ENCODE data around the gene GLRA1. TPM values are rescaled to one million over a fixed set of nuclear protein-coding genes. Genes with fewer than 3 reads are reported as not detected.
"Not testable (repeated sequence)": the region's sequence is repeated elsewhere in the genome, so short reads cannot be mapped to it uniquely, and the experiment has no call there.

Gene GLRA1
- total RNA-seq, 1 donor from 2014 or later = not detected

GRCh38 chr5:151793358-151793757, 131.3 kb downstream of the GLRA1 start:
- Histone ChIP-seq H3K4me3 (no peak overlapping the region), H3K4me1 (no peaks in the 10 kb centered on the region), H3K27ac (no peak overlapping the region), H3K9me3 (no peaks in the 10 kb centered on the region), H3K27me3 (ENCODE audit: low read depth) (no peaks in the 10 kb centered on the region), H3K36me3 (peaks cover 98% of the 10 kb centered on the region)
- intact Hi-C loops (cut with DNase I) = no loop called here
- DNase-seq (no peak), ATAC-seq (no peak)
- TF ChIP-seq, protein P1, sequence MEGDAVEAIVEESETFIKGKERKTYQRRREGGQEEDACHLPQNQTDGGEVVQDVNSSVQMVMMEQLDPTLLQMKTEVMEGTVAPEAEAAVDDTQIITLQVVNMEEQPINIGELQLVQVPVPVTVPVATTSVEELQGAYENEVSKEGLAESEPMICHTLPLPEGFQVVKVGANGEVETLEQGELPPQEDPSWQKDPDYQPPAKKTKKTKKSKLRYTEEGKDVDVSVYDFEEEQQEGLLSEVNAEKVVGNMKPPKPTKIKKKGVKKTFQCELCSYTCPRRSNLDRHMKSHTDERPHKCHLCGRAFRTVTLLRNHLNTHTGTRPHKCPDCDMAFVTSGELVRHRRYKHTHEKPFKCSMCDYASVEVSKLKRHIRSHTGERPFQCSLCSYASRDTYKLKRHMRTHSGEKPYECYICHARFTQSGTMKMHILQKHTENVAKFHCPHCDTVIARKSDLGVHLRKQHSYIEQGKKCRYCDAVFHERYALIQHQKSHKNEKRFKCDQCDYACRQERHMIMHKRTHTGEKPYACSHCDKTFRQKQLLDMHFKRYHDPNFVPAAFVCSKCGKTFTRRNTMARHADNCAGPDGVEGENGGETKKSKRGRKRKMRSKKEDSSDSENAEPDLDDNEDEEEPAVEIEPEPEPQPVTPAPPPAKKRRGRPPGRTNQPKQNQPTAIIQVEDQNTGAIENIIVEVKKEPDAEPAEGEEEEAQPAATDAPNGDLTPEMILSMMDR (IDR thresholded peaks at IDR 0.05) = no peak

GRCh38 chr5:151787817-151788216, 136.8 kb downstream of the GLRA1 start:
- intact Hi-C loops (cut with DNase I) = no loop called here

GRCh38 chr5:151786468-151786867, 138.2 kb downstream of the GLRA1 start:
- no peak overlapping the region for H3K27ac ChIP-seq
- H3K9me3 ChIP-seq = no peaks in the 10 kb centered on the region
- DNase-seq (no peak), ATAC-seq (no peak)
- no peak overlapping the region for H3K4me3 ChIP-seq
- peaks cover 47% of the 10 kb centered on the region for H3K36me3 ChIP-seq
- H3K27me3 ChIP-seq (ENCODE audit: low read depth) = no peaks in the 10 kb centered on the region
- peaks cover 39% of the 10 kb centered on the region for H3K4me1 ChIP-seq
- TF ChIP-seq, protein P1 (IDR thresholded peaks at IDR 0.05) = no peak
- intact Hi-C loops (cut with DNase I) = no loop called here

More at GRCh38 chr5:151787817-151788216, 136.8 kb downstream of the GLRA1 start:
- TF ChIP-seq, protein P1 (IDR thresholded peaks at IDR 0.05) = no peak
- H3K27ac ChIP-seq = no peak overlapping the region
- H3K4me1 ChIP-seq = peaks cover 29% of the 10 kb centered on the region
- H3K4me3 ChIP-seq = no peak overlapping the region
- H3K36me3 ChIP-seq = peaks cover 61% of the 10 kb centered on the region
- no peaks in the 10 kb centered on the region for H3K27me3 ChIP-seq (ENCODE audit: low read depth)
- ATAC-seq = no peak
- DNase-seq = no peak
- H3K9me3 ChIP-seq = no peaks in the 10 kb centered on the region

GRCh38 chr5:151784141-151784540, 140.5 kb downstream of the GLRA1 start:
- H3K27ac ChIP-seq = no peak overlapping the region
- no peak for ATAC-seq
- H3K4me3 ChIP-seq = no peak overlapping the region
- peaks cover 24% of the 10 kb centered on the region for H3K36me3 ChIP-seq
- intact Hi-C loops (cut with DNase I) = no loop called here
- no peaks in the 10 kb centered on the region for H3K9me3 ChIP-seq
- peaks cover 61% of the 10 kb centered on the region for H3K4me1 ChIP-seq
- DNase-seq = no peak
- TF ChIP-seq, protein P1 (IDR thresholded peaks at IDR 0.05) = no peak
- no peaks in the 10 kb centered on the region for H3K27me3 ChIP-seq (ENCODE audit: low read depth)

DNA sequence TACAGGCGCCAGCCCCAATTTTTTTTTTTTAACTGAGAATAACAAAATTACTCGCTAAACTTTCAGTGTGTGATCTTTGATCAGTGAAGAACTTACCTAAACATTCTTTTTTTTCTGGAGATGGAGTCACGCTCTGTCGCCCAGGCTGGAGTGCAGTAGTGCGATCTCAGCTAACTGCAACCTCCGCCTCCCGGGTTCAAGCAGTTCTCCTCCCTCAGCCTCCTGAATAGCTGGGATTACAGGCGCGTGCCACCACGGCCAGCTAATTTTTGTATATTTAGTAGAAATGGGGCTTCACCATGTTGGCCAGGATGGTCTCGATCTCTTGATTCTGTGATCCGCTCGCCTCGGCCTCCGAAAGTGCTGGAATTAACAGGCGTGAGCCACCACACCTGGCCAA, 141.0 kb downstream of the GLRA1 start:
- DNase-seq; H3K27me3 ChIP-seq (ENCODE audit: low read depth); H3K9me3 ChIP-seq; intact Hi-C loops (cut with DNase I); ATAC-seq; H3K27ac ChIP-seq; H3K4me3 ChIP-seq: not testable (repeated sequence)
- Histone ChIP-seq H3K36me3 (peaks cover 19% of the 10 kb centered on the region), H3K4me1 (peaks cover 61% of the 10 kb centered on the region)

GRCh38 chr5:151781201-151781600, 143.4 kb downstream of the GLRA1 start:
- TF ChIP-seq, protein P1 (IDR thresholded peaks at IDR 0.05) = no peak
- H3K27me3 ChIP-seq (ENCODE audit: low read depth) = no peaks in the 10 kb centered on the region
- H3K27ac ChIP-seq = no peak overlapping the region
- DNase-seq (no peak), ATAC-seq (no peak)
- H3K4me3 ChIP-seq = no peak overlapping the region
- peaks cover 71% of the 10 kb centered on the region for H3K4me1 ChIP-seq
- intact Hi-C loops (cut with DNase I) = no loop called here
- no peaks in the 10 kb centered on the region for H3K9me3 ChIP-seq
- peaks cover 5% of the 10 kb centered on the region for H3K36me3 ChIP-seq

All from lower lobe of right lung (tissue), 2 donors.